ENCODE data around the gene FBLN1.
"Not testable (repeated sequence)": the region's sequence is repeated elsewhere in the genome, so short reads cannot be mapped to it uniquely, and the experiment has no call there.

The FBLN1 gene

DNA sequence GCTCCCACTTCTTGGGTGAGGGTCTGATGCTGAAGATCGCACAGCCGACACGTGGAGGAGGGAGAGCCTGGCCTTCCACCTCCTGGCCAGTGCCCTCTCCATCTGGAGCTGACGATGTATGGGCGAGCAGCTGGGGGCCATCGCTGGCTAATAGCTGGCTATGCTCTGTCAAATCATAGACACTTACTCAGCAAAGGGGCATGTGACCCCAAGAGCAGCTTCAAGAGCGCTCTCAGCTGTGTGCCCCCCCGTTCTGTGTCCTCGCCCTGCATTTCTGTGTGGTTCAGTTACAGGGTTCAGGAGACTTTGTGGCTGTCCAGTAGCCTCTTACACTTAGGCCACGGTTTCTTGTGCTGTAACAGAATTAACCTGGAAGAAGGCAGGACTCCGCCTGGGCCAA is 26.4 kb downstream of the FBLN1 start:
- no peak for DNase-seq

DNA sequence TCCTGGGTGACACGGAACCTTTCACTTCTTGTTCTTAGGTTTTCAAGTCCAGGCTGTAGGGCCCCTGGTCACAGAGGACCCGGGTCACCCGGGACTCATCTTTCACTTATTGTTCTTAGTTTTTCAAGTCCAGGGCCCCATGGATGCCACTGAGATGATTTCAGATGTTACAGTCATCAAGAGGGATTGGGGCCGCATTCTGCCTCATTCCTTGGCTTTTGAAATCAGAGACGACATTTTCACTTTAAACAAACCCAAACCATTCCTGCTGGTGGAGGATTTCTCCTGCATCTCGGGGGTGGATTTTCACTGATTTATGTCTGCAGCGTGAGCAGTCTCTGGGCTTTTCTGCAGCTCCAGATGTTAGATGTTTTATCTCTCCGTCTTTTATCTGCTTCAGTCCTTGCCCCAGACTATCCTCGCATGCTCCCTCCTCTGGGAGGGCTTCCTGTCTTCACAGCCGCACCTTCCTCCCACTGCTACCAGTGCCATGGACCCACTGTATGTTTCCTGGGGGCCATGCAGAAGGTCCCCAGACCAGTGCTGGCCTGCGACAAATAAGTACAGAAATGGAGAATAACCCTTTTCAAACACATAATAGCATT is 27.4 kb downstream of the FBLN1 start:
- DNase-seq: no peak

GRCh38 chr22:45531441-45532234 is 29.0 kb downstream of the FBLN1 start:
- DNase-seq: no peak

- DNase-seq: no peak
These were observed 29.6 kb downstream of the FBLN1 start for GRCh38 chr22:45532235-45532631.

- no peak for DNase-seq
These were observed 31.0 kb downstream of the FBLN1 start for GRCh38 chr22:45533703-45534102.

GRCh38 chr22:45534339-45535192 is 31.9 kb downstream of the FBLN1 start:
- DNase-seq: no peak

- no peak for DNase-seq
These were observed 32.6 kb downstream of the FBLN1 start for GRCh38 chr22:45535290-45535689.

DNA sequence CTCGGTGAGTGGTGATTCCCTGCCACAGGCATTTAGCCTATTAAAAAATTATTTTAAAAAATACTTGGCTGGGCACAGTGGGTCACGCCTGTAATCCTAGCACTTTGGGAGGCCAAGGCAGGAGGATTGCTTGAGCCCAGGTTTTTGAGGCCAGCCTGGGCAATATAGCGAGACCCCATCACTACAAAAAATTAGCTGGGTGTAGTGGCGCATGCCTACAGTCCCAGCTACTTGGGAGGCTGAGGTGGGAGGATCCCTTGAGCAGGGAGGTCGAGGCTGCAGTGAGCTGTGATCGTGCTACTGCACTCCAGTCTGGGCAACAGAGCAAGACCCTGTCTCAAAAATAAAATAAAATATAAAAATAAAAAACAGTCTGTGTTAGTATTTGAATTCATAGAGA is 33.2 kb downstream of the FBLN1 start:
- not testable (repeated sequence) for DNase-seq

GRCh38 chr22:45537734-45538181 is 35.1 kb downstream of the FBLN1 start:
- DNase-seq: no peak

- no peak for DNase-seq
These were observed 35.6 kb downstream of the FBLN1 start for GRCh38 chr22:45538281-45538680.

GRCh38 chr22:45540122-45540521 is 37.4 kb downstream of the FBLN1 start:
- no peak for DNase-seq

DNA sequence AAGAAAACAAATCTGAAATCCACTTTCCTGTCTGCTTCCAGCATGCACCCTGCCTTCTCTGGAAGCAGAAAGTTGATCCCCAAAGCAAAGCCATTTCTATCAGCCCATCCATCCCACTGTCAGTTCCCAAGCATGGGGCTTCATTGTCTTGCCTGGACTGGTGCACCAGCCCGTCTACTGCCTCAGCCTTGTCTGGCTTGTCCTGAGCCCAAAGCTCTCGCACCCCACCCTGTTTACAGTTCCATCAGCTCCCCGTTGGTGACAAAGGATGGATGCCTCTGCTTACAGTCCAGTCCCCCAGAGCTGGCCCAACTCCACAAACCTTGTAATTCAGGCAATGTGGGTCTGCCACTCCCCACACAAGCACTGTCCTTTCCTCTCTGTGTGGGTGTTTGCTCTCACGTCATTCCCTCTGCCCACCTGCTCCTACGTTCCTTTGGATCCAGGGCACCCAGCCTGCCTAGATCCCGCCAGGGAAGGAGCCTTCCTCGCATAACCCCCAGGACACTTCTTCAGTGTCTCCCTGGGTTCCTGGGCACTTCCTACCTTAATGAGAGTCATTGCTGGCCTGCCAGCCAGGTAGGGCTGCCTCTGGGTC is 38.8 kb downstream of the FBLN1 start:
- DNase-seq: no peak

DNA sequence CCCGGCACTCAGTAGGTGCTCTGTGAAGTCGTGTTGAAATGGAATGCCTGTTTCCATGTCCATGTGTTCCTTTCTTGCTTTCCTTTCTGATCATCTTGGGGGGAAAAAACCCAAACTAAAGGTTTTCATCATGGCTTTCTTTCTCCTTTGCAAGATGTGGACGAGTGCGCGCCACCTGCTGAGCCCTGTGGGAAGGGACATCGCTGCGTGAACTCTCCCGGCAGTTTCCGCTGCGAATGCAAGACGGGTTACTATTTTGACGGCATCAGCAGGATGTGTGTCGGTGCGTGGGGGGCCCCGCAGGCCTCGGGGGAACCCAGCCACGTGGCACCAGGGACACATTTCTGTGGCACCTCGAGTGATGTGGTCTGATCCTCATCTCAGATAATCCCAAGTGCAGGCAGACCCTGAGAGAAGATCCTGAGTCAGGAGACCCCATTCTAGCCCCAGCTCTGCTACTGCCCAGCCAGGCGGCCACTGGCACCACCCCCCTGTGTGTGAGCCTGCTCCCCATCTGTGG is 39.4 kb downstream of the FBLN1 start:
- no peak for DNase-seq

- DNase-seq: not testable (repeated sequence)
These were observed 40.1 kb downstream of the FBLN1 start for GRCh38 chr22:45542736-45543135.

DNA sequence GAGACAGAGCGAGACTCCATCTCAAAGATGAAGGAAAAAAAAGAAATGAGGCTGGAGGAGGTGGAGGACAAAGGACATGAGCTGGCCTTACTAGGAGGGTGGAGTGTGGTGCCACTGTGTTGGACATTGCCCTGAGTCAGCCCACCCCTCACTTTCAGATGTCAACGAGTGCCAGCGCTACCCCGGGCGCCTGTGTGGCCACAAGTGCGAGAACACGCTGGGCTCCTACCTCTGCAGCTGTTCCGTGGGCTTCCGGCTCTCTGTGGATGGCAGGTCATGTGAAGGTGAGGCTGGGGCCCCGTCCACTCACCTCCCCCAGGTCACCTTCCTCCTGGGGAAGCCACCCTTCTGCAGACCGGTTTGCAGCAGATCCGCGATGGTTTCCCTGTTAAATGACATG is 40.6 kb downstream of the FBLN1 start:
- DNase-seq: no peak

GRCh38 chr22:45544588-45545170 is 42.0 kb downstream of the FBLN1 start:
- DNase-seq: no peak

DNA sequence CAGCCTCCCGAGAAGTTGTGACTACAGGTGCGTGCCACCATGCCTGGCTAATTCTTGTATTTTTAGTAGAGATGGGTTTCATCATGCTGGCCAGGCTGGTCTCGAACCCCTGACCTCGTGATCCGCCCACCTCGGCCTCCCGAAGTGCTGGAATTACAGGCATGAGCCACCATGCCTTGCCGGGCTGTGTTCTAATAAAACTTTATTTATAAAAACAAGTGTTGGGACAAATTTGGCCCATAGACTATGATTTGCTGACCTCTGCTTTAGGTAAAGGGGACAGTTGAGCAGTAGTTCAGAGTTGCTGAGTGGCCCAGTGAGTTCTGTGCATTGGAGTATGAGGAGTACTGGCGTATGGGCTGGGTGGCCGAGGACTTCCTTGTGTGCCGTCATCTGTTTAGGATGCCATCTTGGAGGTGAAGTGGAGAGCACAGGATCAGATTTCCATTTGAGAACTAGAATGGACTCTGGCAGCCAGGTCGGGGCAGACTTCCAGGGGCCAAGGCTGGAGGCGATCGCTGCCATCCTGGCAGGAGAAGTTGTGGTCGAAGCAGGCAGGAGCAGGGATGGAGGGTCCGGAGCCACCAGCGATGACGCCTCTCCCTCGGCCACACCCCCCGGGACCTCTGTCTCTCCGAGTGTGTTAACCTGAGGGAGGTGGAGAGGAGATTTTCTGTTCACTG is 43.8 kb downstream of the FBLN1 start:
- DNase-seq: no peak

GRCh38 chr22:45547016-45547345 is 44.3 kb downstream of the FBLN1 start:
- DNase-seq: no peak

- no peak for DNase-seq
These were observed 45.0 kb downstream of the FBLN1 start for GRCh38 chr22:45547731-45548130.

DNA sequence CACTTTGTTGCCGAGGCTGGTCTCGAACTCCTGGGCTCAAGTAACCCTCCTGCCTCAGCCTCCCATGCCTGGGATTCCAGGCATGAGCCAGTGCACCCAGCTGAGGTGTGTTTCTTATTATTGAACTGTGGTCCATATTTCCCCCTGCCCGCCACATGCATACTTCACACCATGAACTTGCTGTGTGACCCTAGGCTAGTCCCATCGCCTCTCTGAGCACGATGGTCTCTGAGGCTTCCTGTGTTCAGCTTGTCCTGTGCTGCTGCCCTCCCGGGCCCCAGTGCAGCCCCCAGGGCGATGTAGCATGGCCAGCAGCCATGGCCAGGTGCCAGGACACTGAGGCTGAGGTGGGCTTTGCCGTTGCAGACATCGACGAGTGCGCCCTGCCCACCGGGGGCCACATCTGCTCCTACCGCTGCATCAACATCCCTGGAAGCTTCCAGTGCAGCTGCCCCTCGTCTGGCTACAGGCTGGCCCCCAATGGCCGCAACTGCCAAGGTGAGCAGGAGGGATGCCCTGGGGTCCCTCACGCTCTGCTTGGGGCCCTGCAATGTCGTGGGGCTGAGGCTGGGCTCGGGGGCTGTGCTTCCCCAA is 45.7 kb downstream of the FBLN1 start:
- no peak for DNase-seq

- DNase-seq: no peak
These were observed 46.5 kb downstream of the FBLN1 start for GRCh38 chr22:45548991-45549761.

Measured in inflammatory macrophage (primary cell).